ENCODE measurements around the gene CLDN24.

The CLDN24 gene

GRCh38 chr4:183322326-183322725, at the start of gene CLDN24:
Gene CLDN24, minus strand, starts transcription at chr4:183322426. Its CDS starts 0 bp downstream, at chr4:183322426.
- DNase-seq, result no peak

- no peak for DNase-seq
Measured at GRCh38 chr4:183370786-183371185, 48.6 kb upstream of the CLDN24 start.

DNA sequence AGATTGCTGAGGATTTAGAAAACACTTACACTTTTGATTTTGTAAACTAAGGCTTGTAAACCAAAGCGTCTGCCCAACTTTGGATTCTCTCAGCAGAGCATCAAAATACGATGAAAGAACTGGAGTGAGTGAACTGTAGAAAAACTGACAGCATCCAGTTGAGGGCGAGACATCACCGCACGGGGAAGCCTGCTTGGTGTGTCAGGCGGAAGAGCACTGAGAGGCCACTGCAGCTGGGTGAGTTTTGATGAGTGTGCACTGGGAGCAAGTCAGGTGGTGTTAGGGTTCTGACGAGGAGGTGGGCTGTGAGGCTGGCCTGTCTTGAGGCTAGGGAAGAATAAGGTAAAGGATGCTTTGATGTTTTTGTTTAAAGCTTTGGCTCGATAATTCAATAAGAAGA, 46.8 kb upstream of the CLDN24 start:
- no peak for DNase-seq

- DNase-seq, result no peak
Measured at GRCh38 chr4:183366206-183366835, 44.1 kb upstream of the CLDN24 start.

DNA sequence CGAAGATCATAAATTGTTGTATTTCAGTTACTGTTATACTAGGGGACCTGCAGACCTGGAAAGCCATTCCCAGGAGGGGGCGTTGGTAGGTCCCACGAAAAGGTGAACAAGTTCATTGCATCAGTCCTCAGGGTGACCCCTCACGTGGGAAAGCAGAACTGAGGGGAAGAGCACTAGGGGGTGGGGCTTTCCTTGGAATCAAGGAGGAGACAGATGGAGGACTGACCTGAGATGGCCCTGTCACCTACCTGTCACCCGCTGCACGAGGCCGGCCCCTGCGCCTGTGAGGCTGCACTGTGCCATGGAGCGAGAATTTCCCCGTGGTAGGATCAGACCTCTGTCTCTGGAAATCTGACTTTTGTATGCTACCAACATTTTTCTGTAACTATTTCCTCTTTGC, 41.8 kb upstream of the CLDN24 start:
- DNase-seq, result no peak

DNA sequence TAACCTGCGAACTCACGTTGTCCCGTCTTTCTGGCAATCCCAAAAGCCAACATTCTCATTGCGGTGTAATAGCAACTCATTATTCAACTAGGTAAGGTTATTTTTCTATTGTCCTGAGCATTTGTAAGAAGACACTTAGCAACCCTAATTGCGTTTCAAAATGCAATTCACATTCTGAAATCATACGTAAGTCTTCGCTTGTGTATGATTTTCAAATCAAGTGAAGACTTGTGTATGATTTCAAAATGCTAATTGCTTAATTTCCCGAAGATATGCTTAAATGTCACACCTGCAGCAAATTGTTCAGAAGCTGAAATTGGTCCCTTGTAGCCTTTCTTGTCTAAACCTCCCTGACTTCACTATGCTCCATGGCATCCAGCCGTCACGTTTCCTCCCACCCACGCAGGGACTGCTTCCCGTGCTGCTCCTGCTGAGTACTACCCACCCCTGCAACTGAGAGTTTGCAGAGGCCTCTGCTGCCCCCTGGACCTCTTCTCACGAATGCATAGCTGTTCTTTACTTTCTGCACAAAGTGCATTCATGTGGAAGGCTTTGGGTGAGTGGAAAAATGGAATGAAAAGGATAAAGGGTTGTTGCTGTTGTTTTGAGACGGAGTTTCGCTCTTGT, 40.8 kb upstream of the CLDN24 start:
- DNase-seq, result no peak

GRCh38 chr4:183362036-183362435, 39.8 kb upstream of the CLDN24 start:
- DNase-seq, result no peak

- DNase-seq, result no peak
Measured at GRCh38 chr4:183360161-183360919, 38.1 kb upstream of the CLDN24 start.

GRCh38 chr4:183358215-183358755, 36.1 kb upstream of the CLDN24 start:
- no peak for DNase-seq

- no peak for DNase-seq
Measured at GRCh38 chr4:183356931-183357675, 34.9 kb upstream of the CLDN24 start.

- no peak for DNase-seq
Measured at GRCh38 chr4:183356173-183356830, 34.1 kb upstream of the CLDN24 start.

- no peak for DNase-seq
Measured at GRCh38 chr4:183355405-183355804, 33.2 kb upstream of the CLDN24 start.

DNA sequence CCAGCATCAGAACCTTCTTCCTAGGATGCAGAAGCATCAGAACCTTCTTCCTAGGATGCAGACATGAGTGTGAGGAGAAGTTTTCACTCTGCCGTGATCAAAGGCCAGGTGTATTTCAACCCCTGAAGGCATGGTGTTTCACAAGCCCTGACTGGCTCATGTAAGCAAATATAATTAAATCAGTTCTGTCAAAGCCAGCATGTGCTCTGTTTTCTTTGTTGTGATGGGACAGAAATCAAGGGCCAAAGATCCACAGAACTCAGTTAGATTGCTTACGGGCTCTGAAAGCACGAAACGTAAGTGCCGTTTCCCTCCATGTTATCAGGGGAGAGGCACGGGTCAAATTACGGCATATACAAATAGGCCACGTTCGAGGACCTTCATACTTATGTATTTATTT, 32.0 kb upstream of the CLDN24 start:
- no peak for DNase-seq

DNA sequence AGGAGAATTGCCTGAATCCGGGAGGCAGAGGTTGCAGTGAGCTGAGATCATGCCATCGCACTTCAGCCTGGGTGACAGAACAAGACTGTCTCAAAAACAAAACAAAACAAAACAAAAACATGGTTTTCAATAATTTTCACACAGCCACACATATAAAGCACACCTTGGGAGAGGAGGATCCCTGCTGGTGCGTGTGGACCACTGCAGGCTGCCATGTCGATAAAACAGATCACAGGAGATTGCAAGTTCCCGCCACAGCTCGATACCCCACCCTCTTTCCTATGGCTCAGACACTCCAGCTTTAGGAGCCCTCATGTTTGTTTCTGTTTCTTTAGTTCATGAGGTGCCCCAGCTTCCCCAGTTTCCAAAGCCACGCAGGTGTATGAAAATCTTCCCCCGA, 31.3 kb upstream of the CLDN24 start:
- no peak for DNase-seq

DNA sequence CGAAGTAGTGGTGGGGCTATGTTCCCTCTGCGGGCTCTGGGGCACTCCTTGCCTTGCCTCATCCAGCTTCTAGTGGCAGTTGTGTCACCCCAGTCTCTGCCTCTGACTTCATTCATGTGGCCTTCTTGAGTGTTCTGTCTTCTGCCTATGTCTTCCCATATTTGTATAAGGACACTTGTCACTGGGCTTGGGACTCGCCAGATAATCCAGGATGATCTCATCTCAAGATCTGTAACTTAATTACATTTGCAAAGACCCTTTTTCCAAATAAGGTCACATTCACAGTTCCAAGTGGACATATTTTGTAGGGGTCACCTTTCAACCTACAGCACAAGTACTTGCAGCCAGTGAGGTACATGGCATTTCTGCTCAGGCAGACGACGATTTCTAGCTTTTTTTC, 30.3 kb upstream of the CLDN24 start:
- DNase-seq, result no peak

DNA sequence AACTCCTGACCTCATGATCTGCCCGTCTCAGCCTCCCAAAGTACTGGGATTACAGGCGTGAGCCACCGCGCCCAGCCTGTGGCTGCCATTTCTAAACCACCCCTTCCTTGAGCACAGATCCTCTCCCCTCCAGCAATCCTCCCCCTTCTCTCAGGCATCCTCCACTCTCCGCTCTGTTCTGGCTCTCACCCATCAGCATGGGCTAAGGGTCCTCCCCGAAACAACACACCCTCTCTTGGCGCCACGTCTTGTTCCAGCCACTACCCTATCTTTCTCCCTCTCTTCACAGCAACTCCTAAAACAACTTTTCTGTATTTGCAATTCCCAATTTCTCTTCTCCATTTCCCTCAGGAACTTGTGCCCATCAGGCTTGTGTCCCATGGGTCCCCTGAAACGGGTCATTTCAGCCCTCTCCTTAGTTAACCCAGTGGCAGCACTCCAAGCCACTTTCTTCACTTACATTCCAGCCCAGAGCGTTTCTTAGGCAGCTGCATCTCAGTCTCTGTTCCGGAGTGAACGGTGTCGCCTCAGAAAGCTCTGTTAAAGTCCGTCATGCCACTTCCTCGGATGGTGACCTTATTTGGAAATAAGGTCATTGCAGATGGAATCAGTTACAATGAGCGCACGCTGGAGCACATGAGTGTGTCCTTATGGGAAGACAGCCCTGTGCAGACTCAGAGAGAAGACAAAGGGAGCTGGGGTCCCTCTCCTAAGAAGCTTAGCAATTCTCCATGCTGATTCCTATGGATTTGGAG, 28.3 kb upstream of the CLDN24 start:
- DNase-seq, result no peak

- DNase-seq, result no peak
Measured at GRCh38 chr4:183349673-183350072, 27.4 kb upstream of the CLDN24 start.

GRCh38 chr4:183348706-183349659, 26.8 kb upstream of the CLDN24 start:
- no peak for DNase-seq

DNA sequence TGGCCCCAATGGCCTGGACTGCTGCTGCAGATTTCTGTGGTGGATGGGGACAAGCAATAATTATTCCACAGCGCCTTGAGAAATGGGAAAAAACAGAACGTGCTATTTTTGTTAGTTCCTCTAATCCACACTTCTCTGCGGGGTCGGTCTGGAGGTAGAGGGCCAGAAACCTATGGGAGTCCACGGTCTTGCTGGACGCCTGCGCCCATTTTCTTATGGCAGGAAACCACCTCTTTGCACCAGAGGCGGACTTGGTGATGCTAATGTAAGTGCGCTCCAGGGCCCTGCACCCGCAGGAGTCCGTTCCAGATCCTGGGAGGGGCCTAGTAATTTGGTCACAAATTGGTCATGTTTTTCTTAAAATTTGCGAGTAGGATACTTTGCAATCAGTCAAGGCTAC, 25.9 kb upstream of the CLDN24 start:
- DNase-seq, result no peak

- DNase-seq, result no peak
Measured at GRCh38 chr4:183347566-183347965, 25.3 kb upstream of the CLDN24 start.

- DNase-seq, result no peak
Measured at GRCh38 chr4:183347146-183347545, 24.9 kb upstream of the CLDN24 start.

Measured in activated naive CD4-positive, alpha-beta T cell treated with anti-CD3 and anti-CD28 coated beads, Interleukin-2, amount 50 U/mL, for 16 hours (primary cell).